VCaP (cell line): ENCODE data around the gene IQCM.
A peak's percentile ranks its signal among the peaks of the same experiment; 100 is the strongest.

Experiments used
- H3K27ac ChIP-seq: fragments of 450-650 bp; 2 replicates; pipeline ENCODE4 v1.5.1; 2017
- TF ChIP-seq, protein P1 (sequence below): fragments of 450-650 bp; conservative IDR thresholded peaks from 2 replicates; pipeline ENCODE4 v1.5.1; 2017; ENCODE audit warnings: mild to moderate bottlenecking, moderate library complexity

Gene IQCM

DNA sequence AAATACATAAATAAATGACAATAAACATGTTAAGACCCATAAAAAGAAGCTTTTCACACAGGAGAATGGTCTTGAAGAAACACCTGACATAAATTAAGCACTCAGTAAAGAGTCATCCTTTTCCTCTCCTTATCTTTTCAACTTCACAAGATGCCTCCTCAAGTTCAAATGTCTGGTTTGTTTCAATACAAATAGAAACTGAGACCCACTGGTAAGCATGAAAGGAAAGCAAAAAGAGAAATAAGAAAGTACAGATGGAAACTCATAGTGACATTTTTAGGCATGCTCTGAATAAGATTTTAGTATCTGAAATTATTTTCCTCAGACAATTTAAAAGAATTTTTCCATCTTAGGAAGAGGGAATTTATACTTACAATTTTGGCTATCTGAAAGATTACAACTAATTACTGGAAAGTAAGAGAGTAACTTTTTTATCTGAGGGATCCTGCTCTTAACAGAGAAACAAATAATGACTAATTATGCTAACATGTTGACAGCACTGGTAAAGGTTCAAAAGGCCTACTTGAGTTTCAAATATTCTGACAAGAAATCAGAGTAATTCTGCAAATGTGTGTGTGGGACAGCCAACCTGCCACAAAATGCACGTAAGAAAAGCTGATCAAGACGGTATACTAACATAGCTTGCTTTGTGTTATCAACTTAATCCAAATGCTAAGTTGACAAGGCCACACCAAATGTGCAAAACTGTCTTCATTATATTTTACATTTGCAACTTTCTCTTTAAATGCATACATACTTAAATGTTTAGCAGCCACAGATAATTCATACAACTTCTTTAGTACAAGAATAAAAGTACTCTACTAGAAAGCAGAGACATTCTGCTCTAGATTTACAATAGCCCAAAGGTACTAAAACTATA lies 113.0 kb downstream of the IQCM start:
- H3K27ac ChIP-seq = no peak overlapping the region
- TF ChIP-seq, protein P1, sequence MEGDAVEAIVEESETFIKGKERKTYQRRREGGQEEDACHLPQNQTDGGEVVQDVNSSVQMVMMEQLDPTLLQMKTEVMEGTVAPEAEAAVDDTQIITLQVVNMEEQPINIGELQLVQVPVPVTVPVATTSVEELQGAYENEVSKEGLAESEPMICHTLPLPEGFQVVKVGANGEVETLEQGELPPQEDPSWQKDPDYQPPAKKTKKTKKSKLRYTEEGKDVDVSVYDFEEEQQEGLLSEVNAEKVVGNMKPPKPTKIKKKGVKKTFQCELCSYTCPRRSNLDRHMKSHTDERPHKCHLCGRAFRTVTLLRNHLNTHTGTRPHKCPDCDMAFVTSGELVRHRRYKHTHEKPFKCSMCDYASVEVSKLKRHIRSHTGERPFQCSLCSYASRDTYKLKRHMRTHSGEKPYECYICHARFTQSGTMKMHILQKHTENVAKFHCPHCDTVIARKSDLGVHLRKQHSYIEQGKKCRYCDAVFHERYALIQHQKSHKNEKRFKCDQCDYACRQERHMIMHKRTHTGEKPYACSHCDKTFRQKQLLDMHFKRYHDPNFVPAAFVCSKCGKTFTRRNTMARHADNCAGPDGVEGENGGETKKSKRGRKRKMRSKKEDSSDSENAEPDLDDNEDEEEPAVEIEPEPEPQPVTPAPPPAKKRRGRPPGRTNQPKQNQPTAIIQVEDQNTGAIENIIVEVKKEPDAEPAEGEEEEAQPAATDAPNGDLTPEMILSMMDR = no peak

DNA sequence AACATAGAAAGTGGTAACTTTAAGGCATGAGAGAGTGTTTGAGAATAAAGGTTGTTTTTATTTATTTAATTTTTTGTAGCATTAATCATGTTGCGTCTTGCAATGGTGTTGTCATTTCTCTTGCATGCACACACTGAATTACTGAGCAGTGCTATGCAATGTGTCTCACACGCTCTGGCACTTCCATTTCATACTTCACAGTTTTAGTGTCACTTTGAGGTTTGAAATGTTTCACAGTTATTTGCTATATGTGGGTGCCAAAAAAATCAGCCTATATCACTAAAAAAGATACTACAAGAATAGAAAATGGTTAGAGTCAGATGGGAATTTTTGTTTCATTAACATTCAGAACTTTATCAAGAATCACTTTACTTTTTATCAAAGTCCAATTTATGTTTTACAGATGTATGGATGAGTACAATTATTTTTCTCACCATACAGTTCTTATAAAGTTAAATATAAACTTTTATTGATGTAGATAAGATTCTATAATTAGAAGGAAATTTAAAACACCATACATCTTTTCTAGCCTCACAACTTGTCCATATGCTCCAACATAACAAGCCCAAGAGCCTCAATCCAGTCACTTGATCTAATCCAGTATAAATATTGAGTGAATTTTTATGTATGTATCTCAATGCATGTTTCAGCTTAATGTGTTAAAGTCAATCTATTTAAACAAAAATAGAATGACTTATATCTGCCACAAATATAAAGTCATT lies 114.0 kb downstream of the IQCM start:
- no peak overlapping the region for H3K27ac ChIP-seq
- TF ChIP-seq, protein P1 = no peak

DNA sequence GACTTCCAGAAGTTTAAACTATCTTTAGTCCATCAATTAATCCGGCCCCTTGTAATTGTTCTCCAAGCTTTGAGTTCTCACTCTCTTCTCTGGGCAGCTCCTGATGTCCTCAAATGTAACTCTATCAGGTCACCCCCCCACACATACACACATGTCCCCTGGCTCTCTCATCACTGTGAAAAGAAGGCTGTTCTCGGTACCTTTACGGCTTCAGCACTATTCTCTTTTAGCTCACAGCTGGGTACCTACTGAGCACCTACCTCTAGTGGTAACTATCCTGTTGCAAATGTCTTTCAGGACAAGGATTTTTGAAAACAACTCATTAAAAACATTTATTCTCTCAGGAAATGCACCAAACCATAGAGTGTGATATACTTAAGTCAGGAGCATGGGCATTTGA lies 115.4 kb downstream of the IQCM start:
- TF ChIP-seq, protein P1 = no peak
- no peak overlapping the region for H3K27ac ChIP-seq

DNA sequence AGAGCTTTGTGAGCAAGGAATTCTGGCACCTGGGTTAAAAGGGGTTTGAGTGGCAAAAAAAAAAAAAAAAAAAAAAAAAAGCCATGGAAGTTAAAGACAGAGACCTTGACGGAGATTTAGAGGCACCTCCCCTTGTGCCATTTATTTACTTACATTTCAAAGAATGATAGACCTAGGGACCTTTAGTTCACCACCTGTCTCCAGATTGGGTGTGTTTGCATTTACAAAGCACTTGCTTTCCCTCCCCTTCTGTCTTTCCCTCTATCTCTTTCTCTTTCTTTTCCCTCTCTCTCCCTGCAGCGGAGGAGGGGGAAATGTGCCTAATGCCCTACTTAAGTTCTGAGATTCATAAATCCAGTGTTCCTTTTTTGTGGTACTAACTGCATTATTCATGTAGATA lies 116.0 kb downstream of the IQCM start:
- TF ChIP-seq, protein P1 = no peak
- no peak overlapping the region for H3K27ac ChIP-seq

DNA sequence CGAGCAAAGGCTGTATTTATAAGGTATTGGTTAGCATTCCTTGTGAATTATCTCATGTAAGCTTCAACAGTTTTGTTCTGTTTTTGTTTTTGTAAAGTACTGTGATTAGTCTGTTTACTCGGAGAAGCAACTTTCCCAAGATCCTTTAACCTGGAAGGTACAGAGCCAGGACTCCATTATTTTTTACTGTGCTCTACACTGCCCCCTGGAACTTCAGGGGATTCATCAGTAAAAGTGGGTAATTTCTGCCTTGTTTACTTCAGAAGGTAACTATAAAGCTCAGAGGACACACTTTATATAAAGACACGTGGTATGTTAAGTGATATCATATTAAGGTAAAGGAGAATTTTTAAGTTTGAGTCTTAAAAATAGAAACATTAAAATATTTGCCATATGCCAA lies 124.9 kb downstream of the IQCM start:
- TF ChIP-seq, protein P1 = 0 out of 2 replicates have a peak, but pooled peaks have one; percentile 16
- H3K27ac ChIP-seq = no peak overlapping the region

DNA sequence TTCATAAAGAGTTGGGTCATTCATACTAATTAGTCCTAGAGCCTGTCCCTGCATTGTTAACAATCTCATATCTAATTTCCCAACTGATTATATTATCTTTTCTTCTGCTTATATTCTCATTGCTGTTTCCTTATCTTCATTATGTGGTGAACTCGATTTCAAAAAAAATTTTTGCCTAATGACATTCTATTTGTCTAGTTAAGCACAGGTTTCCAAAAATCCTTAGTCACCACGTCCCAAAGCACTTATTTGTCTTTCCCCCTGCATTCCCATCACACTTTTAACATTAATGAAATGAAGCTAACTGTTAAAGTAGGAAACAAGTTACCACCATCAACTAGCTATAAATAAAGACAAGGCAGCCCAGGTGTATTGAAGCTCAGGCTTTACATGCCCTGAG lies 131.1 kb downstream of the IQCM start:
- TF ChIP-seq, protein P1 = no peak
- no peak overlapping the region for H3K27ac ChIP-seq

DNA sequence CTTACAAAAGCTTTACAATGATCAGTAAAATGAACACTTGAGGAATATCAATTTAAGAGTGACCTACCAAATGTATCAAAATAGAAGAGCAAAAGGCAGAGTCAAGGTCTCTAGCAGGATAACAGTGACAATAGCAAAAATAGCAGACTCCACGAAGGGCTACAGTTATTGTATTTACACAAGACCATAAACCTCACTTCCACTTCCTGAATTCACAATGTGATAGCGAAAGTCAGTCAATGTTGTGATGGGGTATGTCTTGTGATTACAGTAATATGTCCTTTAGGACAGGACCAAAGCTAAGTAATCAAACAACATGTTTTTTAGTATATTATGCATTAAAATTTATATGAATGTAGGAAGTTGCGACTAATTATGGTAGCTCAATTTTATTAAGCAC lies 139.6 kb downstream of the IQCM start:
- TF ChIP-seq, protein P1 = no peak
- H3K27ac ChIP-seq = no peak overlapping the region
